Natural killer cell (primary cell): ENCODE results near the gene PI3. TPM values are rescaled to one million over a fixed set of nuclear protein-coding genes. Genes with fewer than 3 reads are reported as not detected.

ENCODE experiments used
- ATAC-seq, 3 donors: fragments of 150-1000 bp in 2 of 3; fragments of 200-7000 bp in 1 of 3; cut with Tn5 transposase; 1 replicate in 1 of 3; 2 replicates in 2 of 3; pipeline ENCODE4 v1.10.0; 2021; ENCODE audit warnings: mild to moderate bottlenecking in 2 of 3, moderate library complexity in 2 of 3
- DNase-seq, 2 donors: peaks; one replicate each; pipeline versions ENCODE4 v3.0.0 to v3.0.0-alpha.2; 2013 to 2021; ENCODE audit warnings: mixed read lengths in 1 of 2
- H3K27ac ChIP-seq: one replicate; pipeline ENCODE4 v1.5.1; 2013; ENCODE audit warnings: mild to moderate bottlenecking, low read length
- H3K27me3 ChIP-seq: one replicate; pipeline ENCODE4 v1.6.1; 2013; ENCODE audit warnings: low read length; ENCODE audit not compliant: control insufficient read depth, insufficient read depth
- H3K36me3 ChIP-seq: one replicate; pipeline ENCODE4 v1.6.1; 2013; ENCODE audit warnings: low read length; ENCODE audit not compliant: control insufficient read depth, insufficient read depth
- H3K4me1 ChIP-seq: one replicate; pipeline ENCODE4 v1.6.1; 2013; ENCODE audit warnings: low read length; ENCODE audit not compliant: control insufficient read depth, insufficient read depth
- H3K4me3 ChIP-seq: one replicate; pipeline ENCODE4 v1.5.1; 2013; ENCODE audit warnings: low read length
- H3K9me3 ChIP-seq: one replicate; pipeline ENCODE4 v1.6.1; 2013; ENCODE audit warnings: low read length; ENCODE audit not compliant: control insufficient read depth, insufficient read depth
- H3K27ac Mint-ChIP-seq, 2 donors: one replicate each; pipeline ENCODE4 v1.8.0; 2022; ENCODE audit warnings: mild to moderate bottlenecking in 2 of 2, mixed read lengths in 2 of 2, moderate library complexity in 1 of 2
- H3K27me3 Mint-ChIP-seq, 2 donors: one replicate each; pipeline ENCODE4 v1.8.0; 2022; ENCODE audit warnings: low read depth in 2 of 2, mixed read lengths in 2 of 2
- H3K36me3 Mint-ChIP-seq: one replicate; pipeline ENCODE4 v1.8.0; 2022; ENCODE audit warnings: mixed read lengths
- H3K4me1 Mint-ChIP-seq, 2 donors: one replicate each; pipeline ENCODE4 v1.8.0; 2022; ENCODE audit warnings: mixed read lengths in 2 of 2
- H3K4me3 Mint-ChIP-seq: one replicate; pipeline ENCODE4 v1.8.0; 2022; ENCODE audit warnings: mild to moderate bottlenecking, moderate library complexity, mixed read lengths
- H3K9me3 Mint-ChIP-seq, 2 donors: one replicate each; pipeline ENCODE4 v1.8.0; 2022; ENCODE audit warnings: mixed read lengths in 2 of 2
- CTCF ChIP-seq: fragments of 200-600 bp; IDR thresholded peaks from one replicate; pipeline ENCODE4 v1.8.0; 2022; ENCODE audit warnings: antibody characterized with exemption
- WGBS: methylation state at CpG from one replicate; pipeline ENCODE4 v1.1.7; 2013; ENCODE audit warnings: missing lambda C conversion rate; ENCODE audit not compliant: insufficient coverage; 5-methylcytosine and 5-hydroxymethylcytosine counted together
- intact Hi-C: fragments of 100-400 bp; cut with micrococcal nuclease; formaldehyde crosslinking; loops from one replicate; pipeline ENCODE4 v1.14.2; 2022
- total RNA-seq, 4 donors: library from RNA; stranded (reverse); fragments of 120-200 nt in 1 of 4; gene quantifications; one replicate each; pipeline versions ENCODE4 v1.2.3 to v1.2.4, GENCODE V29; 2013 to 2022

PI3 gene
- total RNA-seq: 1 to 10 TPM in 1 of 3 donors, not detected in 2; 2.4 TPM
- total RNA-seq (2013): not detected

GRCh38 chr20:45174434-45175364 lies at the start of gene PI3:
Gene PI3, plus strand, starts transcription at chr20:45174902. Its CDS starts 21 bp downstream, at chr20:45174923.
- intact Hi-C loops: no loop called here
- H3K27me3 Mint-ChIP-seq: peaks cover 19 to 31% of the 10 kb centered on the region in 2 donors
- H3K36me3 ChIP-seq: no peaks in the 10 kb centered on the region
- no peak for TF ChIP-seq CTCF
- no peaks in the 10 kb centered on the region for H3K36me3 Mint-ChIP-seq
- 71% methylated on average over 8 of the region's 8 CpGs for WGBS
- DNase-seq (no peak), ATAC-seq (no peak)
- H3K4me3 Mint-ChIP-seq: no peak within 1 kb of the TSS
- H3K27ac ChIP-seq: no peak within 1 kb of the TSS
- H3K9me3 Mint-ChIP-seq: no peaks in the 10 kb centered on the region
- no peaks in the 10 kb centered on the region for H3K4me1 Mint-ChIP-seq
- no peaks in the 10 kb centered on the region for H3K9me3 ChIP-seq
- H3K27ac Mint-ChIP-seq: no peak within 1 kb of the TSS
- H3K4me3 ChIP-seq: no peak within 1 kb of the TSS
- H3K4me1 ChIP-seq: no peaks in the 10 kb centered on the region
- H3K27me3 ChIP-seq: peaks cover 2% of the 10 kb centered on the region

GRCh38 chr20:45128099-45128498 lies 46.6 kb upstream of the PI3 start:
- peaks cover 17 to 64% of the 10 kb centered on the region in 2 donors for H3K27me3 Mint-ChIP-seq
- Histone ChIP-seq H3K36me3 (no peaks in the 10 kb centered on the region), H3K27ac (no peak overlapping the region), H3K9me3 (no peaks in the 10 kb centered on the region), H3K4me1 (no peaks in the 10 kb centered on the region), H3K27me3 (peaks cover 5% of the 10 kb centered on the region), H3K4me3 (no peak overlapping the region)
- no peaks in the 10 kb centered on the region for H3K9me3 Mint-ChIP-seq
- 90% methylated on average over 2 of the region's 2 CpGs for WGBS
- no peaks in the 10 kb centered on the region for H3K36me3 Mint-ChIP-seq
- no peak overlapping the region for H3K4me3 Mint-ChIP-seq
- ATAC-seq: no peak
- no peak overlapping the region for H3K27ac Mint-ChIP-seq
- H3K4me1 Mint-ChIP-seq: no peaks in the 10 kb centered on the region
- DNase-seq: no peak
- intact Hi-C loops: no loop called here
- no peak for TF ChIP-seq CTCF

GRCh38 chr20:45136911-45137310 lies 37.8 kb upstream of the PI3 start:
- Histone ChIP-seq H3K27ac (no peak overlapping the region), H3K9me3 (no peaks in the 10 kb centered on the region), H3K36me3 (no peaks in the 10 kb centered on the region), H3K4me1 (no peaks in the 10 kb centered on the region), H3K4me3 (no peak overlapping the region), H3K27me3 (peaks cover 2% of the 10 kb centered on the region)
- Mint-ChIP-seq H3K27me3 (peaks cover 12 to 43% of the 10 kb centered on the region in 2 donors), H3K4me3 (no peak overlapping the region), H3K36me3 (no peaks in the 10 kb centered on the region), H3K4me1 (no peaks in the 10 kb centered on the region), H3K9me3 (no peaks in the 10 kb centered on the region), H3K27ac (no peak overlapping the region)
- 70% methylated on average over 2 of the region's 2 CpGs for WGBS
- ATAC-seq (no peak), DNase-seq (no peak)
- no peak for TF ChIP-seq CTCF
- intact Hi-C loops: no loop called here
